CD4-positive, alpha-beta memory T cell (primary cell): ENCODE data around the gene PTGDR2. TPM values are rescaled to one million over a fixed set of nuclear protein-coding genes. Genes with fewer than 3 reads are reported as not detected.

Source experiments
- CTCF ChIA-PET: fragments of 350-600 bp; sonication (Branson Sonifier 250); formaldehyde crosslinking; loops from one replicate; lab custom pipeline; 2021; ENCODE audit warnings: inconsistent platforms; ENCODE audit not compliant: partially characterized antibody; lab: Charles Lee
- POLR2A ChIA-PET: fragments of 350-600 bp; sonication (Branson Sonifier 250); formaldehyde crosslinking; loops from one replicate; lab custom pipeline; 2021; ENCODE audit not compliant: partially characterized antibody; lab: Charles Lee
- DNase-seq, 5 donors: peaks; one replicate each; pipeline versions ENCODE4 v3.0.0 to v3.0.0-alpha.2; 2020 to 2022; ENCODE audit warnings: mixed read lengths in 1 of 5
- H3K27ac ChIP-seq: one replicate; pipeline ENCODE4 v1.7.0; 2013; ENCODE audit warnings: low read depth, low read length
- H3K27me3 ChIP-seq: 2 replicates; pipeline ENCODE4 v1.7.0; 2013; ENCODE audit warnings: mild to moderate bottlenecking, low read length, moderate library complexity; ENCODE audit not compliant: insufficient read depth
- H3K36me3 ChIP-seq: 2 replicates; pipeline ENCODE4 v1.7.0; 2013; ENCODE audit warnings: mild to moderate bottlenecking, low read length, moderate library complexity; ENCODE audit not compliant: insufficient read depth
- H3K4me1 ChIP-seq: 2 replicates; pipeline ENCODE4 v1.7.0; 2013; ENCODE audit warnings: mild to moderate bottlenecking, low read length, moderate library complexity; ENCODE audit not compliant: insufficient read depth
- H3K4me3 ChIP-seq, 2 donors: one replicate each; pipeline ENCODE4 v1.7.0; 2013; ENCODE audit warnings: low read length in 2 of 2, mild to moderate bottlenecking in 1 of 2
- H3K9me3 ChIP-seq, 2 donors: one replicate each; pipeline ENCODE4 v1.7.0; 2013; ENCODE audit warnings: low read length in 2 of 2, control low read depth in 1 of 2; ENCODE audit not compliant: control insufficient read depth in 1 of 2
- H3K27ac Mint-ChIP-seq, 7 donors: one replicate each; pipeline ENCODE4 v1.8.0; 2020 to 2021; ENCODE audit warnings: mixed read lengths in 7 of 7, mild to moderate bottlenecking in 6 of 7, inconsistent platforms in 3 of 7, moderate library complexity in 3 of 7
- H3K27me3 Mint-ChIP-seq, 2 donors: one replicate each; pipeline ENCODE4 v1.8.0; 2020 to 2021; ENCODE audit warnings: mixed read lengths in 2 of 2
- H3K36me3 Mint-ChIP-seq, 2 donors: one replicate each; pipeline ENCODE4 v1.8.0; 2020 to 2021; ENCODE audit warnings: mixed read lengths in 2 of 2, inconsistent platforms in 1 of 2, mild to moderate bottlenecking in 1 of 2
- H3K4me1 Mint-ChIP-seq, 4 donors: one replicate each; pipeline ENCODE4 v1.8.0; 2020 to 2021; ENCODE audit warnings: mixed read lengths in 4 of 4, mild to moderate bottlenecking in 1 of 4
- H3K4me3 Mint-ChIP-seq, 8 donors: one replicate each; pipeline ENCODE4 v1.8.0; 2020 to 2021; ENCODE audit warnings: mixed read lengths in 8 of 8, mild to moderate bottlenecking in 7 of 8, moderate library complexity in 6 of 8, inconsistent platforms in 3 of 8
- H3K9me3 Mint-ChIP-seq, 8 donors: one replicate each; pipeline ENCODE4 v1.8.0; 2020 to 2021; ENCODE audit warnings: mixed read lengths in 8 of 8, mild to moderate bottlenecking in 5 of 8, inconsistent platforms in 3 of 8, moderate library complexity in 1 of 8
- intact Hi-C: fragments of 100-400 bp; cut with micrococcal nuclease; formaldehyde crosslinking; loops from one replicate; pipeline ENCODE4 v1.15.1; 2023
- polyA plus RNA-seq, 2 donors: library from polyadenylated mRNA; unstranded; fragments of 300-500 nt; fragmentation: Illumina TruSeq; gene quantifications; one replicate each; pipeline ENCODE4 v1.2.3, GENCODE V29; 2021
- total RNA-seq, 2 experiments: library from RNA; stranded (reverse); gene quantifications; one replicate each; pipeline ENCODE4 v1.2.3, GENCODE V29; 2021

Gene PTGDR2
- total and polyA plus RNA-seq, 4 experiments from 2014 or later, result 1.9 to 3.6 (median 3.5) TPM

GRCh38 chr11:60809249-60809648, 46.5 kb downstream of the PTGDR2 start:
- POLR2A ChIA-PET, result no interaction called here
- Histone ChIP-seq H3K4me3 (no peak overlapping the region), H3K27me3 (no peaks in the 10 kb centered on the region), H3K9me3 (no peaks in the 10 kb centered on the region), H3K4me1 (no peaks in the 10 kb centered on the region), H3K36me3 (no peaks in the 10 kb centered on the region), H3K27ac (no peak overlapping the region)
- intact Hi-C loops, result no loop called here
- Mint-ChIP-seq H3K27ac (peak overlapping the region in 1 of 7 donors; percentile 34), H3K9me3 (peaks cover 0 to 11% (median 2%) of the 10 kb centered on the region in 8 donors), H3K4me3 (no peak overlapping the region), H3K4me1 (no peaks in the 10 kb centered on the region), H3K27me3 (peaks cover 10 to 14% of the 10 kb centered on the region in 2 donors), H3K36me3 (no peaks in the 10 kb centered on the region)
- CTCF ChIA-PET, result no interaction called here
- no peak for DNase-seq

DNA sequence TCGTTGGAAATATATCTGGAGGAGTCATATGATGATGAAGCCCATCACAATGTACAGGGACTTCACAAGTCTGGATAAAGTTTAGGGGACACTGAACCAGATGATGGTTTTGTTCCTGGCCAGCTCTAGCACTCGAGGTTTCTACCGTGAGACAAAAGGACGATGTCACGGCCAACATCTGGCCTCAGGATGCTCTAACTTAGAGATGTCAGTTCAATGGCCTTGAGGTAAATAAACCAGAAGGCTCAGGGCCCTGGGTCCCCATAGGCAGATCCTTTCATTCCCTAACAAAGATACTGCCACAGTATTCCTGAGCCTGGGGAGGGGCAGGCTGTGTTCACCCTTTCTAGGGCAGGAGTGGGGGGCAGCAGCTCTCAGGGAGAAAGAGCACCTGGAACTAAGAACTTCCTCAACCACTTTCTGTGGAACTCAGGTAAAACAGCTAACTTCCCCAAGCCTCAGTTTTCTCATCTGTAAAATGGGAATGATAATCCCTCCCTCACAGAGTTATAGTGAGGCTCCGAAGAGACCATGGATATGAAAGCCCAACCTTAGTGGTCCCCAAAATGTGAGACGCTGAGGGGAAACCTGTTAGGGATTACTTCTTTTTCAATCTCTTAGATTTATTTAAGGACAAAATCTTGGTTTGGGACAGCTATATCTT, 52.3 kb downstream of the PTGDR2 start:
- Histone ChIP-seq H3K4me1 (no peaks in the 10 kb centered on the region), H3K27ac (no peak overlapping the region), H3K4me3 (no peak overlapping the region), H3K9me3 (no peaks in the 10 kb centered on the region), H3K27me3 (no peaks in the 10 kb centered on the region), H3K36me3 (no peaks in the 10 kb centered on the region)
- CTCF ChIA-PET, result interaction anchor here (1.4 to 1.6 kb wide), 2 partner anchors 10 to 27 kb away, joined by 4 read pairs; no protein-coding TSS in a partner anchor
- Mint-ChIP-seq H3K27ac (no peak overlapping the region), H3K4me1 (no peaks in the 10 kb centered on the region), H3K36me3 (no peaks in the 10 kb centered on the region), H3K27me3 (peaks cover 9 to 15% of the 10 kb centered on the region in 2 donors), H3K4me3 (no peak overlapping the region), H3K9me3 (no peaks in the 10 kb centered on the region)
- no peak for DNase-seq
- POLR2A ChIA-PET, result no interaction called here
- intact Hi-C loops, result no loop called here

GRCh38 chr11:60801194-60801593, 54.6 kb downstream of the PTGDR2 start:
- no peak overlapping the region for H3K27ac ChIP-seq
- intact Hi-C loops, result no loop called here
- H3K27me3 Mint-ChIP-seq, result peaks cover 6 to 14% of the 10 kb centered on the region in 2 donors

More at GRCh38 chr11:60801194-60801593, 54.6 kb downstream of the PTGDR2 start:
- Histone ChIP-seq H3K36me3 (no peaks in the 10 kb centered on the region), H3K27me3 (no peaks in the 10 kb centered on the region), H3K9me3 (no peaks in the 10 kb centered on the region), H3K4me3 (no peak overlapping the region), H3K4me1 (no peaks in the 10 kb centered on the region)
- Mint-ChIP-seq H3K36me3 (no peaks in the 10 kb centered on the region), H3K27ac (no peak overlapping the region), H3K4me1 (no peaks in the 10 kb centered on the region), H3K9me3 (no peaks in the 10 kb centered on the region), H3K4me3 (no peak overlapping the region)
- ChIA-PET CTCF (no interaction called here), POLR2A (no interaction called here)
- no peak for DNase-seq

Other genes starting within 250 kb of the PTGDR2 start
- not detected for gene MS4A8, start 156.3 kb downstream of the PTGDR2 start, total RNA-seq
- not detected for gene MS4A8, start 156.3 kb downstream of the PTGDR2 start, polyA plus RNA-seq
- not detected for gene MS4A18, start 131.2 kb downstream of the PTGDR2 start, total RNA-seq
- not detected for gene MS4A18, start 131.2 kb downstream of the PTGDR2 start, polyA plus RNA-seq
- not detected for gene MS4A15, start 99.1 kb downstream of the PTGDR2 start, total RNA-seq
- not detected for gene MS4A15, start 99.1 kb downstream of the PTGDR2 start, polyA plus RNA-seq
- not detected for gene MS4A10, start 70.6 kb downstream of the PTGDR2 start, total RNA-seq
- gene MS4A10, start 70.6 kb downstream of the PTGDR2 start, polyA plus RNA-seq, result not detected
- 1 to 10 TPM; 7.5 to 9.6 TPM for gene CCDC86, start 13.8 kb downstream of the PTGDR2 start, total RNA-seq
- gene CCDC86, start 13.8 kb downstream of the PTGDR2 start, polyA plus RNA-seq, result 10 to 100 TPM; 12.5 to 17.2 TPM
- under 1 TPM; 0.33 to 0.41 TPM for gene ZP1, start 11.6 kb upstream of the PTGDR2 start, total RNA-seq
- gene ZP1, start 11.6 kb upstream of the PTGDR2 start, polyA plus RNA-seq, result under 1 TPM in 1 of 2 donors, not detected in 1; 0.50 TPM
- gene PRPF19, start 50.6 kb upstream of the PTGDR2 start, total RNA-seq, result 10 to 100 TPM; 97.4 to 99.2 TPM
- 10 to 100 TPM; 10.8 to 17.1 TPM for gene PRPF19, start 50.6 kb upstream of the PTGDR2 start, polyA plus RNA-seq
- 10 to 100 TPM; 66.9 to 68.0 TPM for gene TMEM109, start 58.2 kb upstream of the PTGDR2 start, total RNA-seq
- gene TMEM109, start 58.2 kb upstream of the PTGDR2 start, polyA plus RNA-seq, result 100 to 1,000 TPM; 195 to 333 TPM
- under 1 TPM; 0.78 to 0.93 TPM for gene TMEM132A, start 68.5 kb upstream of the PTGDR2 start, total RNA-seq
- not detected for gene TMEM132A, start 68.5 kb upstream of the PTGDR2 start, polyA plus RNA-seq
- 1 to 10 TPM; 4.6 to 5.4 TPM for gene SLC15A3, start 96.2 kb upstream of the PTGDR2 start, total RNA-seq
- under 1 TPM in 1 of 2 donors, not detected in 1; 0.29 TPM for gene SLC15A3, start 96.2 kb upstream of the PTGDR2 start, polyA plus RNA-seq
- gene CD6, start 115.7 kb upstream of the PTGDR2 start, total RNA-seq, result 100 to 1,000 TPM; 414 to 428 TPM
- gene CD6, start 115.7 kb upstream of the PTGDR2 start, polyA plus RNA-seq, result 100 to 1,000 TPM; 281 to 298 TPM
- 100 to 1,000 TPM; 283 to 289 TPM for gene CD5, start 246.5 kb upstream of the PTGDR2 start, total RNA-seq
- gene CD5, start 246.5 kb upstream of the PTGDR2 start, polyA plus RNA-seq, result 100 to 1,000 TPM; 170 to 323 TPM